ENCODE measurements around the gene C1orf167.

Gene C1orf167

DNA sequence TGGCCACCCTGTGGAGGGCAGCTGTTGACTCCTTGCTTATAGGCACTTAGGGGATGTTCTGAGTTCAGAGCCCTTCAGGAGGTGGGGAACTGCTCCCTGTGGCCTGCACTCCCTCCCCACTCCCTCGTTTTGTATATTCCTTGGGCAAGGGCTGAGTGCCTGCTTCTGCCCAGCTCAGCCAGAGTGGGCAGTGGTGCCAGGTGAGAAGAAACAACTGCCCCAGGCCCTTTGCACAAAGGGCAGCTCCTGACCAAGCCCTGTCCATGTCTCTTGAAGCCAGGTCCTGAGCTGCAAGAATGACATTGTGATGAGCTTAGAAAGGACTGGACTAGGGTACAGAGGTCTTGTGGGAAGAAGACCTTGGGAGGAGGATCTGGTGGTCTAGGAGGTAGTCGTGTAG lies 23.9 kb upstream of the C1orf167 start:
- DNase-seq = no peak

DNA sequence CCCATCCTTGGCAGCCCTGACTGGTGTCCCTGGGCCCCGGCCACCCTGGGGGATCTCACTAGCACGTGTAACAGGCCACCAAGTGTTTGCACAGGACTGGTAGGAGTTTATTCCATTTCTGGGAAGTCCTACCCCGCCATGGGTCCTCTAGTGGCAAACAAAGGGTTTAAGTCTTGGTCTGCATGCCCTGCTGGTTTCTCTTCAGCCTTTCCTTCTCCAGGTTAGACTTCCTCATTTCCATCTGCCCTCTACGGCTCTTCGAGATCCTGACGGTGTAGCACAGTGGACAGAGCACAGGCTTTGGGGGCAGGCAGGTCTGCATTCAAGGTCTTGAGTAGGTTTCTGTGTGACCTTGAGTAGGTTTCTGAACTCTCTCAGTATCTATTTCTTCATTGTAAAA lies 23.2 kb upstream of the C1orf167 start:
- no peak for DNase-seq

DNA sequence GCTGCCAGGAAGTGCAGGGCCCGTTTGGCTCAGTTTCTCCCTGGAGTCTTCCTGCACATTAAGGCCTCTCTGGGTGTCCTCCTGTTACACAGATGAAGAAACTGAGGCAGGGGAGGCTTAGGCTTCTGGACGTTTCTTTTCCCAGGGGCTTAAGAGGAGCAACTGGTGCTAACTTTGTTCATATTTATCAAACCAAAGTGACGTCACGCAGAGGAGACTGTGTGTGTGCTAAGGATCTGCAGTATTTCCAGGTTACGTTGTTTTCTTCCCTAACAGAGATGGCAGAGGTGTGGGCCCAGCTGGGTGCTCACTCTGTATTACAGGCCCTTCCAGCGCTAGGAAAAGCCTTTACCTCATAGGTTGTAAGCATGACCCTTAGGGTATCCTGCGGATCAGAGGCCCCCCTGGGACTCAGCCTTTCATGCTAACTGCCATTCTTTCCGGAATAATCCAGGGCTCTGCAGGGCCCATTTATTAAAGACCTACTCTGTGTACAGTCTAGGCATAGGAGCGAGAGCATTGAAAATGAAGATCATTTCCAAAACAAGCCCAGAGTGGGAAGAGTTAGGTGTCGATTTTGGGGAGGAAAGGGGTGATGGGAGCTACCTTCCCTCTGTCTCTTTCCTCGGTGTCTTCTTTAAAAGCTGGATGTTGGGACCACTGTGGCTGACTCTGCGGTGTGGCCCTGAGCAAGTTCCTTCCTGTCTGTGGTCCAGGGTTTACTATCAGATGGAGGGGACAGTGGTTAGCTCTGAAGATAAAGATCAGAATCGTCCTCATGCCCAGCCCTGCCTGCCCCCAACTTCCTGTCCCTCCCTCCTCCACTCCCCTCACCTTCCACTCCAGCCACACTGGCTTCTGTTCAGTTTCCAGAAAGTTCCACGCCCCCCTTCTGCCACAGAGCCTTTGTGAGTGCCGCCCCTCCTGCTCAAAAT lies 21.5 kb upstream of the C1orf167 start:
- no peak for DNase-seq

DNA sequence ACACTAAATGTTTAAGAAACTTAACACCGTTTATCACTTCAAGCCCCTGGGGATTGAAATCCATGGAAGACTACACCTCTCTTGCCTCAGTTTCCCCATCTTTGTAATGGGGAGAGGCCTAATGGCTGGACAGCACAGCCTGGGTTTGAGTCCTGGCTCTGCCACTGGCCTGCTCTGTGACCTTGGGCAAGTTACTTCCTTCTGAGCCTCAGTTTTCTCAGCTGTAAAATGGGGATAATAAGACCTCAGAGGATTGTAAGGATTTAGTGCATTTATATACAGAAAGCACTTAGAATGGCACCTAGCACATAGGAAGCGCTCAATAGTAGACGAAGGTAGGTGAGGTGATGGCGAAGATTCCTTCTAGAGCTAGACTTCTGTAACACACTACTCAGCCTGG lies 20.5 kb upstream of the C1orf167 start:
- no peak for DNase-seq

DNA sequence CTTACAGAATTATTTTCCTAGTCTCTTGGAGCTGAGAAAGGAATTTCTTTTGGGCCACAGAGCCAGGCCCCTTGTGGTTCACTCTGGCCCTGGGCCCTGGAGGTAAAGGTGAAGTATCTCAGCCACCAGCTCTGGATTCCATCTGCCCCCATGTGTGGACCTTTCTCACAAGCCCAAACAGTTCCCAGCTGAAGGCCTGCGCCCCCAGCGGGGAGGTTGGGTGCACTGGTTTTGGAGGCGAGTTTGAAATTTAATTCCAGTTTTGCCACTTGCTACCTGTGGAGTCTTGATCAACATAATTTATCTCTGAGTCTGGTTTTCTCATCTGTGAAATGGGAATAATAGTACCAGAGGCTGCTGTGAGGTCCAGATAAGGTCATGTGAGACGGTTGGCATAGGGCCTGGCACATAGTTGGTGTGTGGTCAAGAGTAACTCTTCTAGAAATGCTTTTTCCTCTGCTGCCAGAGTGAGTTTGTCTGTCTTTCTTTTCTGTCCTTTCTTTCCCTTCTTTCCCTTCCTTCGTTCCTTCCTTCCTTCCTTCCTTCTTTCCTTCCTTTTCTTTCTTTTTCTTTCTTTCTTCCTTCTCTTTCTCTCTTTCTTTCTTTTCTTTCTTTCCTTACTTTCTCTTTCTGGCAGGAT lies 20.0 kb upstream of the C1orf167 start:
- no peak for DNase-seq

DNA sequence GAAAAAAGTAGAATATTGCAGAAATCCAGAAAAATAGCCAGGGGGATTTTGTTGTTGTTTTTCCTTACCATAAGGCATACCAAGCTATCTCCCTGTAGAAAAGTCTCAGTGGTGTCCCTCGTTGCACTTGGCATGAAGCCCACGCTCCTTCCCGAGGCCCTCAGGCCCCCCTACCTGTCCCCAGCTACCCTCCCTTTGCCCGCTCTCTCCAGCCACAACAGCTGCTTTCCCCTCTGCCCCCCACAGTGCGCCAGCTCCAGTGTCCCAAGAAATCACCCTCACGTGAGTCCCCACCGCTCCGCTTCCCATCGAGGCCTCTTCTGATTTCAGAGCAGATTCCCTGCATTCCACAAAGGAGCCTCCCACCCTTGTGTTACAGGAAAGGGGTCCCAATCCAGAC lies 17.7 kb upstream of the C1orf167 start:
- no peak for DNase-seq

DNA sequence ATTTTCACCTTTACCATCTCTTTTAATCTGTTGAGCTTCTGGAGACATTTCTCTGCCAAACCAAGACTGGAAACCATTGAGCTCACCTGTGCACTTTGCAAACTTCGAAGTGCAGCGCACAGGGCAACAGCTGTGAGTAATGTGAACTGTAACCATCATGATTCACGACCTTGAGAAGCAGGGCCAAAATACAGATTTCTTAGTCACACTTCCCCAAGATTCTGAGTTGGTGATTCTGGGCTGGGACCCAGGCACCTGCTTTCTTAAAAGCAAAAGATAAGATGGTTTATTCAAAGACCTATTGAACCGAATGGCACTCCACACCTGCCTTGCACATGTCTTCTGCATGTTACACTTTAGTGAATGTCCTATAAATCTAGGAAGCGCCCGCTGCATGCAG lies 15.9 kb upstream of the C1orf167 start:
- no peak for DNase-seq

DNA sequence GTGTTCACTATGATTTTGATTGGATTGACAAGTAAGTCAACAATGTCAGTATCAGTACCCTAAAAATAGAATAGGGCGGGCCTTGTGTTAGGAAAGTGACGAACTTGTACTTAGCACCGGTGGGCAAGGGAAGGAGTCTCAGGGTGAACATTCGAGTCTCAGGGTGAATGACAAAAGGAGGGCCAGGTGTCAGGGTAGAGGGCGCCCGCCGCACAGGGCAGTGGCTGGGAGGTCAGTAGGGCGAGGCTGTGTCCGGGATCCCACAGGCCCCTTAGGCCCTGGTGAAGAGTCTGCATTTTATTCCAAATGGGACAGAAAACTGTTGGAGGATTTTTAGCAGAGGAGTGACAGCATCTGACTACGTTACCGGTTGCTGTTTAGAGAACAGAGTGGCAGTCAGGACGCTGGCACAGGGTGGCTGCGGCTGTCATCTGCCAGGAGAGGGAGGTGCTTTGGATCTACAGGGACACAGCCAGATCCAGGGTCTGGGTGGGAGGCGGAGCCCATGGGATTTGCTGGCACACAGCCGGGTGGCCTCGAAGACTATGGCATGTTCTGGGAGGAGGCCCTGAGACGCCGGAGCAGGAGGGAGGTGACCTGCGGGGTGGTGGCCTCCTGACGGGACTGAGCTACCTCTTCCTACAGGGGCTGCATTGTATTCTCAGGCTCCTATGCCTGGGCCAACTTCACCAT lies 15.1 kb upstream of the C1orf167 start:
- DNase-seq = no peak

DNA sequence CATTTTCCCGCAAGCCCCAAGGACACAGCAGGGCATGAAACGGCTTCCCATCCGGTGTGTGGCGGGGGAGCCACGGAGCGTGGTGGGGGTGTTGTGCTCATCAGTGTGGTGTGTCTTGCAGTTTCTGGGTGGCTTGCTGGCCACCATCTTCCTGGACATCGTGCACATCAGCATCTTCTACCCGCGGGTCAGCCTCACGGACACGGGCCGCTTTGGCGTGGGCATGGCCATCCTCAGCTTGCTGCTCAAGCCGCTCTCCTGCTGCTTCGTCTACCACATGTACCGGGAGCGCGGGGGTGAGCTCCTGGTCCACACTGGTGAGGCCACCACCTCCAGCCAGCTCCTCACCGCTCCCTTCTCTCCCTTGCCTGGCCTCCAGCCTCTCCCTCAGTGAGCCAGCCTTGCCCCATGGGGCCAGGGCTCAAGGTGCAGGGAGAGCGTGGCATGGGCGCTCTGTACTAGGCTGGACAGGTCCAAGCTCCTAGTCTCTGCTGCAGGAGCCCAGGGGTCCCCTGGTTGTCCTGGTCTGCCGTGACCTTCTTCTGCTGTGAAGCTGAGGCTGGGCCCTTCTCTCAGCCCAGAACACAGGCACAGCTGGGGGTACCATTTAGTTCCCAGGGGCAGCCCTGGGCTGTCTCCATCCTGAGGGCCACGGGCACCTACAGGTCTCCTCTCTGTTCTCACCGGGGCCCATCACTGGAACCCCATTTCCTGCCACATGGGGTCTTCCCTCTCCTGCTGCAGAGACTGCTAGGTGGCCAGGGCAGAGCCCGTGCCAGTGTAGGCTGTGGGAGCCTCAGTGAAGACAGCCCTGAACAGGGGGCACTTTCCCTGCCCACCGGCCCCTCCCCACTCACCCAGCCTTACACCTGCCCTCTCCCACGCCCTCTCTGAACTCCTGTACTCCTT lies 13.4 kb upstream of the C1orf167 start:
- DNase-seq = no peak

DNA sequence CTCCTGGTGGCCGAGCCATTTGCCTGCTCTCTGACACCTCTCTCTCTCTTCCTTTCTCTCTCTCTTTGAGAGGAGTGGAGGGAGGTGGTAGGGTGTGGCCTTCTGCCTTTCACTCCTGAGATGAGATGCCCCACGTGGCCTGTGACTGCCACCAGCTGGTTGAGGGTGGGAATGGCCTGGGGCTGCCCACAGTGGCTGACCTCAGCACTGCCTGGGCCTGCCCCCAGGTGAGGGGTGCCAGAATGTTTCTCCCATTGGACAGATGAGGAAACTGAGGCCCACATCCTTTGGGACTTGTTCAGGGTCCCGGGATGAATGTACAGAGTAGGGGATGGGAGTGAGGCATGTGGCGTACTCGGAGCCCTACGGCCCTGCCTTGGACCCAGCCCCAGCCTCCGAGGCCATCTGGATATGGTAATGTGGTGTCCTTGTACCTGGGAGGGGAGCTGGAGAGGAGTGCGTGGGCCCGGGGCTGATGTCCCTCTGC lies 12.7 kb upstream of the C1orf167 start:
- peak; percentile 53 for DNase-seq

DNA sequence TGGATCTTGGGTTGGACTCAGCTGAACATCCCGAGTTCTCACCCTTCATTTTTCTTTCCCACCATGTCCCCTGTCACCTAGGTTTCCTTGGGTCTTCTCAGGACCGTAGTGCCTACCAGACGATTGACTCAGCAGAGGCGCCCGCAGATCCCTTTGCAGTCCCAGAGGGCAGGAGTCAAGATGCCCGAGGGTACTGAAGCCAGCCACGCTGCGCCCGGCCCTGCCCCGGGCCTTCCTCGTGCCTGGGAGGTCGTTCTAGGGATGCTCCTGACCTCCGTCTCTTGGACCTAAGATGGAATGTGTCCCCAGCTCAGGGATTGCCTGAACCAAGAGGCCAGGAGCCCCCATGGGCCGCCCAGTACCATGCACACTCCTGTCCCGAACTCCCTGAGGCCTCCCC lies 12.0 kb upstream of the C1orf167 start:
- DNase-seq = no peak

DNA sequence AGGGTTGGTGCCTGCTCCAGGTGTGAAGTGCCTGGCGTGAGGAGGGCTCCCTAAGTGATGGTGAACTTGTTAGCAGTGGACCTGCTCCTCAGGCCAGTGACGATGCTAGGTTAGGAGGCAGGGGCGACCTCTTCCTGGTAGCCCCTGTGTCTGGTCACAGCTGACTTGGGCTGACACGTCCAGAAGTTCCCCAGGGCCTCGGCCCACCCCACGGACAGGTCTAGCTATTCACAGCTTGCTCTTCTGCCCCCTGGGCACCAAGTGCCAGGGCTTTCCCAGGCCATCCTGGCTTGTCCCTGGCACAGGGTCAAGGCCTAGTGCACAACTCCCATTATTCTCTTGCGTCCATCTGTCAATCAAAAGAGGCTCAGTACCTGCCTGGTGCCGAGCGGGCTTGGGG lies 10.9 kb upstream of the C1orf167 start:
- DNase-seq = no peak

DNA sequence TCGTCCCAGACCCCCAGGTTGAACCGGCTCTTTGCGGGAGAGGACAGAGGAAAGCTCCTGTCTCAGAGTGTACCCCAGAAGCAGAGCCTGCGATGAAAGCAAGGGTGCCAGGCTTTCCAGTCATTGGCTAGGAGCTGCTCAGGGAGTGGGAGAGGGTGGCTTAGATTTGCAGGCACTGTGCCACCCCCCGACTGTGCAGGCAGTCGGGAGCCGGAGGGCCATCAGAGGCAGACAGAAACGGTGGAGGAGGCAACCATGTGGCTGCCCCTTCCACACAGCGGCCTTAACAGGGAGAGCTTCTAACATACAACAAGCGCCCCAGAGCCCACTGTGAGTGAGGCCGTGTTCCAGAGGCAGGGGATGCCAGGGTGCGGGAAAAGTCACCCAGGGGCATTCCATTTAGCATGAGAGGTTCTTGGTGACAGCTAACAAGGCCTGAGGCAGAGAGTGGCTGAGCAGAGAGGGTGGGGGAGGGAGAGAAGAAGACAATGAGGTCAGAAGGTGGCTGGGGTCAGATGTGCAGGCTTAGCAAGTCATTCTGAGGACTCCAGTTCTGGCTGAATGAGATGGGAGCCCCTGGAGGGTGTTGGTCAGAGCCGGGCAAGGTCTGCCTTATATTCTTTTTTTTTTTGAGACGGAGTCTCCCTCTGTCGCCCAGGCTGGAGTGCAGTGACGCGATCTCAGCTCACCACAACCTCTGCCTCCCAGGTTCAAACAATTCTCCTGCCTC lies 9.5 kb upstream of the C1orf167 start:
- DNase-seq = no peak

DNA sequence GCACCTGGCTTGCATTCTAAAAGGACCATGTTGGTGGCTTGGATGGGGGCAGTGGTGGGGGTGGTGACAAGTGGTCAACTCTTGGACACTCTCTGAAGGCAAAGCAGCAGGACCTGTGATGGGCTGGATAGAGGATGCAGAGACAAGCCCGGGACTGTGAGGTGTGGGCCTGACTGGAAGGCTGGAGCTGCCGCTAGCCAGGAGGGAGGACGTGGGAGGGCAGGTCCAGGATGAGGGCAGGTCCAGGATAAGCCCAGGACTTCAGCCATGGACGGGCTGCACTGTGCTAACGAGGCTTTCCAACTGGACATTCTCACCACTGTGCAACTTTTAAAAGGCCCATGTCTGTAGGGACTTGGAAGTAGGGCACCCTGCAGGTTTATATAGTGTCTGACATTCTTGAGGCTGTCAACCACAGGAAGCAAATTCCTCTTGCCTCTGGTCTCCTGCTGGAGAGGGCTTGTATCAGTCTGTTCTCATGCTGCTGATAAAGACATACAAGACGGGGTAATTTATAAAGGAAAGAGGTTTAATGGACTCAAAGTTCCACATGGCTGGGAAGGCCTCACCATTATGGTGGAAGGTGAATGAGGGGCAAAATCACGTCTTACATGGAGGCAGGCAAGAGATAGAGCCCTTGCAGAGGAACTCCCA lies 8.3 kb upstream of the C1orf167 start:
- no peak for DNase-seq

DNA sequence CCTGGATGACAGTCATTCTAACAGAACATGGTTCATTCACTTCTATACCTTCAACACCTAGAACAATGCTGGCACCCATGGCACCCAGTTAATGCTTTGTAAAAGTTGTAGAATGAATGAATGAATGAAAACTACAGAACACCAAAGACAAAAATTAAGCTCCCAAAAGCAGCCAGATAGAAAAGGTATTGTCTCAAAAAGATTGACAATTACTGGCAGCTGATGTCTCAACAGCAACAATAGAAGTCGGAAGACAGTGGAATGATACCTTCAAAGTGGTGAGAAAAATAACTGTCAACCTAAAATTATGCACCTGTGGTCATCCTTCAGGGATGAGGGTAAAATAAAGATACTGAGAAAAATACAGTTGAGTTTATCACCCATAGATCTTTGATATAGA lies 4.9 kb upstream of the C1orf167 start:
- DNase-seq = no peak

DNA sequence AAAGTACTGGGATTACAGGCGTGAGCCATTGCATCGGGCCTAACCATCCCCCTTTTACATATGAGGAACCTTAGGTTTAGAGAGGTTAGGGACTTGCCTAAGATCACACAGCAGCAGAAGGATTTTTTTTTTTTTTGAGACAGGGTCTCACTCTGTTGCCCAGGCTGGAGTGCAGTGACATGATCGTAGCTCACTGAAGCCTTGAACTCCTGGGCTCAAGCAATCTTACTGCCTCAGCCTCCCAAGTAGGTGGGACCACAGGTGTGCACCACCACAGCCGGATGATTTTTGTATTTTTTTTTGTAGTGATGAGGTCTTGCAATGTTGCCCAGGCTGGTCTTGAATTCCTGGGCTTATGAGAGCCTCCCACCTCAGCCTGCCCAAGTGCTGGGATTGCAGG lies 2.2 kb upstream of the C1orf167 start:
- DNase-seq = no peak

DNA sequence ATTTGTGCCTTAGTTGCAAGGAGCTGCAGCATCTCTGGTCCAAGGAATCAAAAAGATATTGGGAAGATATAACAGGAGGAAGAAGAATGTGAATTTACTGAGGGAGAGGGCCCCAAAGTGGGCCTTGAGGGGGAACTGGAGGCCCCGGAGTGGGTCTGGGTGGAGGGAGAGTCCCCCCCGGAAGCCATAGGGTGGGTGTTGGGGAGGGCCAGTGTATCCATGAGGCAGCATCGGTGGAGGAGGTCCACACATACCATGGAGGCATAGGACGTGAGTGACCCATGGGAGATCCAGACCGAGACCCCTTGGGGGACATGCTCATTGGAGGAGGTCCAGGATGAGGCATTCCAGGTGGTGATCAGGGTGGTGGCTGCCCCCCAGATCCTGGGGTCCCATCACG lies 708 bp upstream of the C1orf167 start:
- DNase-seq = no peak

DNA sequence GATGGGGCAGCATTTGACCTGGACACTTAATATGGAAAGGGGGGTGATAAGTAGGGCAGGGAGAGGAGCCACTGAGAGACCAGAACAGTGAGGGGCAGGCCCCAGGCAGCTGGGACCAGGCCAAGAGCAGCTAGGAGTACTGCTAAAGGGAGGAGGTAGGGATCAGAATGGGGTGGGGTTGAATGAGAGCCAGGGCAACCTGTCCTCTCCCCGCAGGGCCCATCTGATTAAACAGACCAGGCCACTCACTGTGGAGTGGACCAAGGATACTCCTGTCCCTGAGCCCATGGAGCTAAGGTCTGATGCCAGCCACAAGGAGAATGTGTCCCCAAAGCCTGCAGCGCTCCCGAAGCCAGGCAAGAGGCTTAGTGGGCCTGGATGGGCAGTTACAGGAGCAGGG lies 2.1 kb downstream of the C1orf167 start:
- DNase-seq = no peak

DNA sequence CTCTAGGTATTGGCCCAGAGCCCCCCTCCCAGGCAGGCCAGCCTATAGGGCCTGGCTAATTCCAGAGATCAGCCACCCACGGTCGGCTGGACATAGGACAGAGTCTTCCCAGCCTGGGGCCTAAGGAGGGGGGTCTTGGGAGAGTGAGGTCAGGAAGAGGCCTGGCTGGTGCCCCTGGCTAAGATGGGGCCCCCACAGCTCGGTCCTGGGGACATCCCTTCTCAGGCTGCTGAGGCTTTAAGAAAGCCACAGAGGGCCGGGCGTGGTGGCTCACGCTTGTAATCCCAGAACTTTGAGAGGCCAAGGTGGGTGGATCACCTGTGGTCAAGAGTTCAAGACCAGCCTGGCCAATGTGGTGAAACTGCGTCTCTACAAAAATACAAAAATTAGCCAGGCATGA lies 2.5 kb downstream of the C1orf167 start:
- no peak for DNase-seq

DNA sequence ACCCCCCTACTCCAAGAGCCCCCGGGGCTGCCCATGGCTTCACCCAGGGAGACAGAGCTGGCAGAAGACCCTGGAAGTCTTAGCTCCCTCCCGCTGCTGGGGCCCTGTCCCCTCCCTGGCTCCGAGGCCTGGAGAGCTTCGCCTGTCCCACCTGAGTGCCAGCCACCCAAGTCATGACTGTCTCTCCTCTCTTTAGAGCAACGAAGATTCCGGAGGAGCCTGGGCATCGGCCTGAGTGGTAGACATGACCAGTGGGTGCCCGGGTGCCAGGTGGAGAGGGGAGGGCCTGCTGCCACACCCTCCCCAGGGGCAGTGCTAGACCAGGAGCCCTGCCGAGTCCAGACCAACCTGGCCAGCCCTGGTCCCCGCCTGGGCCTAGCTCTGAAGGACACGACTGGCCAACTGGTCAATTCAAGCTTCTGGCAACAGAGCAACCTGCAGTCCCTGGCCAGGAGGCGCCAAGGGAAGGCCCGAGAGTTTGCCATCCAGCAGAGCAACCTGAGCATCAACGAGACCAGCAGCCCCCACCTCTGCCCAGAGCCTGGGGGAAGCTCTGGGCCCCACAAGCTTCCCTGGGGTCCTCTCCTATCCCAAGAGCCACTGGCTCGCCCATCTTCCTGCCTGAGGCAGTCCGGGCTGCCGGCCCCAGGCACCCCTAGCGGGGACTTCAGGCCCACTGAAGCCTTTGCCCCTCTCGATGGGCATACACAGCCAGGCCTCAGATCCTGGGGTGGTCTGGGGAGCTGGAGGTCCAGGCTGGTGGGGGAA lies 3.9 kb downstream of the C1orf167 start:
- no peak for DNase-seq

DNA sequence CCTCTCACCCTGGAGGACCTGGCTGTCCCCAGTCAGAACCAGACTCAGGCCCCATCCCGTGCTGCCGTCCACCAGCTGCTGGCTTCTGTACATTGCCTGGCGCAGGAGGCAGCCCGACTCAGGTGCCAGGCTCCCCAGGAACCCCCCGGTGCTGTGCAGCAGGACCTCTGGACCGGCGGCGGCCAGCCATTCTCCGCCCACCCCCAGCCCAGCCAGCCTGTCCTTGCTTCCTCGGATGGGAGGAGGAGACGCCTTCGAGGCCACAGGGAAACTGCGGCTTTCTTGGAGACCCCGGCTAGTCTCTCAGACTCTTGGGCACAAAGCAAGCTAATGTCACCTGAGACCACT lies 4.4 kb downstream of the C1orf167 start:
- no peak for DNase-seq
